ENCODE data around the gene IL1RN. TPM values are rescaled to one million over a fixed set of nuclear protein-coding genes. Genes with fewer than 3 reads are reported as not detected.

IL1RN gene
- total and polyA plus RNA-seq, 2 of the 13 experiments (the other 11 are each of a cell fraction or from before 2014, with no cell fraction given), result 21.2 to 101 TPM

DNA sequence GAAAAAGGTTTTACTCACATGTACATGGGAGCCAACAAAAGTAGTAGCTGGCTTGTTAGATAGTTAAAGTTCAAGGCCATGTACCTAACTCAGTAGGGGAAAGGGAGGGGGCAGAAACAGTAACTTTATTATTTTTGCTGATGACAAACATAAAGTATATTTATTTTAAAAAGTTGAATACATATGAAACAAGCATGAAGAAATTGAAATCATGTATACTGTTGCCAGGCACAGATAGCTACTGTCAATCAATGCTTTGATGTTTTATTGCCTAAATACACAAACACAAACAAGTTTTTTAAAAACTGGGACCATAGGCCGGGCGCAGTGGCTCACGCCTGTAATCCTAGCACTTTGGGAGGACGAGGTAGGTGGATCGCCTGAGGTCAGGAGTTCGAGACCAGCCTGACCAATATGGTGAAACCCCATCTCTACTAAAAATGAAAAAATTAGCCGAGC lies 38.8 kb downstream of the IL1RN start (continued):
- 0 out of 2 replicates have a peak, but pooled peaks have one; percentile 36 for TF ChIP-seq ZNF503 (CRISPR knock-in tag; IDR thresholded peaks at IDR 0.05)
- TF ChIP-seq ZNF496 (CRISPR knock-in tag; IDR thresholded peaks at IDR 0.05; ENCODE audit: insufficient replicate concordance), result no peak
- no peak for TF ChIP-seq CCAR2 (optimal IDR thresholded peaks at IDR 0.05; ENCODE audit: low read depth, low read length)
- TF ChIP-seq IRF2 (CRISPR knock-in tag; IDR thresholded peaks at IDR 0.05), result 0 out of 2 replicates have a peak, but pooled peaks have one; percentile 5
- TF ChIP-seq ZNF552 (CRISPR knock-in tag; IDR thresholded peaks at IDR 0.05; ENCODE audit: borderline replicate concordance), result no peak
- TF ChIP-seq SOX5 (CRISPR knock-in tag; IDR thresholded peaks at IDR 0.05; ENCODE audit: borderline replicate concordance), result peak; percentile 58
- 0 out of 2 replicates have a peak, but pooled peaks have one; percentile 28 for TF ChIP-seq TBX2 (CRISPR knock-in tag; IDR thresholded peaks at IDR 0.05; ENCODE audit: borderline replicate concordance)
- no peak for TF ChIP-seq ZNF775 (CRISPR knock-in tag; IDR thresholded peaks at IDR 0.05; ENCODE audit: borderline replicate concordance)
- TF ChIP-seq, protein P1, sequence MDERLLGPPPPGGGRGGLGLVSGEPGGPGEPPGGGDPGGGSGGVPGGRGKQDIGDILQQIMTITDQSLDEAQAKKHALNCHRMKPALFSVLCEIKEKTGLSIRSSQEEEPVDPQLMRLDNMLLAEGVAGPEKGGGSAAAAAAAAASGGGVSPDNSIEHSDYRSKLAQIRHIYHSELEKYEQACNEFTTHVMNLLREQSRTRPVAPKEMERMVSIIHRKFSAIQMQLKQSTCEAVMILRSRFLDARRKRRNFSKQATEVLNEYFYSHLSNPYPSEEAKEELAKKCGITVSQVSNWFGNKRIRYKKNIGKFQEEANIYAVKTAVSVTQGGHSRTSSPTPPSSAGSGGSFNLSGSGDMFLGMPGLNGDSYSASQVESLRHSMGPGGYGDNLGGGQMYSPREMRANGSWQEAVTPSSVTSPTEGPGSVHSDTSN (CRISPR knock-in tag; IDR thresholded peaks at IDR 0.05), result 0 out of 2 replicates have a peak, but pooled peaks have one; percentile 47
- TF ChIP-seq, protein P2, sequence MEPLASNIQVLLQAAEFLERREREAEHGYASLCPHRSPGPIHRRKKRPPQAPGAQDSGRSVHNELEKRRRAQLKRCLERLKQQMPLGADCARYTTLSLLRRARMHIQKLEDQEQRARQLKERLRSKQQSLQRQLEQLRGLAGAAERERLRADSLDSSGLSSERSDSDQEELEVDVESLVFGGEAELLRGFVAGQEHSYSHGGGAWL (CRISPR knock-in tag; IDR thresholded peaks at IDR 0.05), result no peak
- TF ChIP-seq SSRP1 (CRISPR knock-in tag; IDR thresholded peaks at IDR 0.05), result no peak
- no peak for TF ChIP-seq ZNF530 (CRISPR knock-in tag; IDR thresholded peaks at IDR 0.05; ENCODE audit: low read depth)
- TF ChIP-seq HDAC2 (CRISPR knock-in tag; IDR thresholded peaks at IDR 0.05), result peak; percentile 53
- no peak for TF ChIP-seq MTF1 (CRISPR knock-in tag; IDR thresholded peaks at IDR 0.05)
- TF ChIP-seq CAMTA2 (CRISPR knock-in tag; IDR thresholded peaks at IDR 0.05; ENCODE audit: borderline replicate concordance), result no peak
- peak; percentile 57 for TF ChIP-seq TBL1XR1 (IDR thresholded peaks at IDR 0.05; ENCODE audit: borderline replicate concordance, low read length, partially characterized antibody)
- no peak for TF ChIP-seq ZNF546 (CRISPR knock-in tag; conservative IDR thresholded peaks at IDR 0.05)
- TF ChIP-seq ZNF207 (IDR thresholded peaks at IDR 0.05; ENCODE audit: borderline replicate concordance), result no peak
- TF ChIP-seq ZNF160 (CRISPR knock-in tag; IDR thresholded peaks at IDR 0.05), result no peak
- peak; percentile 60; the same call in 1 of the 2 replicates for TF ChIP-seq ZNF460 (CRISPR knock-in tag; IDR thresholded peaks at IDR 0.05; ENCODE audit: borderline replicate concordance)
- no peak for TF ChIP-seq ZNF788 (CRISPR knock-in tag; IDR thresholded peaks at IDR 0.05; ENCODE audit: borderline replicate concordance)
